Neuronal stem cell (in vitro differentiated cells): Measurements from ENCODE around the gene HEPACAM2.

Experiments used
- DNase-seq: peaks from one replicate; pipeline ENCODE4 v3.0.0-alpha.2; 2013; ENCODE audit warnings: low spot score
- H2AFZ ChIP-seq: one replicate; pipeline ENCODE4 v1.6.1; 2013; ENCODE audit warnings: mild to moderate bottlenecking, low read length, inconsistent platforms
- H2AK5ac ChIP-seq: 2 replicates; pipeline ENCODE4 v1.6.1; 2013; ENCODE audit warnings: low read depth, mild to moderate bottlenecking, inconsistent platforms, low read length, moderate library complexity, mixed read lengths
- H2BK120ac ChIP-seq: 2 replicates; pipeline ENCODE4 v1.6.1; 2013; ENCODE audit warnings: low read depth, mild to moderate bottlenecking, inconsistent platforms, low read length, moderate library complexity, mixed read lengths
- H2BK12ac ChIP-seq: one replicate; pipeline ENCODE4 v1.6.1; 2013; ENCODE audit warnings: low read length, inconsistent platforms
- H2BK15ac ChIP-seq: 2 replicates; pipeline ENCODE4 v1.6.1; 2013; ENCODE audit warnings: mild to moderate bottlenecking, low read length, inconsistent platforms, mixed read lengths
- H2BK5ac ChIP-seq: one replicate; pipeline ENCODE4 v1.6.1; 2013; ENCODE audit warnings: inconsistent platforms, mild to moderate bottlenecking, low read length, moderate library complexity
- H3K14ac ChIP-seq: one replicate; pipeline ENCODE4 v1.6.1; 2013; ENCODE audit warnings: low read length, inconsistent platforms
- H3K18ac ChIP-seq: 2 replicates; pipeline ENCODE4 v1.6.1; 2013; ENCODE audit warnings: low read length, inconsistent platforms
- H3K23ac ChIP-seq: 2 replicates; pipeline ENCODE4 v1.6.1; 2013; ENCODE audit warnings: low read depth, mild to moderate bottlenecking, mixed read lengths, low read length, inconsistent platforms; ENCODE audit not compliant: poor library complexity
- H3K27ac ChIP-seq: replicated peaks from 3 replicates; pipeline ENCODE4 v1.5.1; 2013; ENCODE audit warnings: low read length, inconsistent platforms
- H3K27me3 ChIP-seq, 3 experiments: 2 replicates each; pipeline ENCODE4 v1.6.1; 2013; ENCODE audit warnings: low read length in 3 of 3, mild to moderate bottlenecking in 2 of 3, inconsistent platforms in 1 of 3, low read depth in 1 of 3, mixed read lengths in 1 of 3, moderate library complexity in 1 of 3; ENCODE audit not compliant: control insufficient read depth in 3 of 3, insufficient read depth in 3 of 3
- H3K36me3 ChIP-seq, 2 donors: replicated peaks in 1 of 2; 2 replicates each; pipeline ENCODE4 v1.6.1; 2013; ENCODE audit warnings: low read length in 2 of 2; ENCODE audit not compliant: control insufficient read depth in 2 of 2, insufficient read depth in 2 of 2
- H3K4ac ChIP-seq: 2 replicates; pipeline ENCODE4 v1.6.1; 2013; ENCODE audit warnings: inconsistent platforms, mild to moderate bottlenecking, low read length, moderate library complexity
- H3K4me1 ChIP-seq, 2 donors: 1 replicate in 1 of 2; 2 replicates in 1 of 2; pipeline ENCODE4 v1.6.1; 2013; ENCODE audit warnings: low read length in 2 of 2, low read depth in 1 of 2; ENCODE audit not compliant: control insufficient read depth in 2 of 2, insufficient read depth in 1 of 2
- H3K4me2 ChIP-seq: one replicate; pipeline ENCODE4 v1.6.1; 2013; ENCODE audit warnings: mild to moderate bottlenecking, low read length, inconsistent platforms; ENCODE audit not compliant: insufficient read depth, poor library complexity, severe bottlenecking
- H3K4me3 ChIP-seq, 2 donors: 2 replicates each; pipeline ENCODE4 v1.5.1; 2013; ENCODE audit warnings: low read length in 2 of 2, mild to moderate bottlenecking in 2 of 2, inconsistent platforms in 1 of 2, moderate library complexity in 1 of 2
- H3K79me1 ChIP-seq: one replicate; pipeline ENCODE4 v1.6.1; 2013; ENCODE audit warnings: low read depth, mild to moderate bottlenecking, inconsistent platforms, low read length, moderate library complexity
- H3K9ac ChIP-seq: one replicate; pipeline ENCODE4 v1.6.1; 2013; ENCODE audit warnings: mild to moderate bottlenecking, low read depth, low read length, inconsistent platforms; ENCODE audit not compliant: poor library complexity
- H3K9me3 ChIP-seq, 2 donors: replicated peaks in 1 of 2; 2 replicates each; pipeline versions ENCODE3 to v1.6.1; 2013; ENCODE audit warnings: low read length in 2 of 2, mild to moderate bottlenecking in 2 of 2, inconsistent platforms in 1 of 2, low read depth in 1 of 2, mixed read lengths in 1 of 2, moderate library complexity in 1 of 2; ENCODE audit not compliant: control insufficient read depth in 2 of 2, insufficient read depth in 1 of 2
- H4K8ac ChIP-seq: one replicate; pipeline ENCODE4 v1.6.1; 2013; ENCODE audit warnings: low read depth, mild to moderate bottlenecking, inconsistent platforms, low read length, moderate library complexity
- H4K91ac ChIP-seq: one replicate; pipeline ENCODE4 v1.6.1; 2013; ENCODE audit warnings: low read length, low read depth, mild to moderate bottlenecking, inconsistent platforms; ENCODE audit not compliant: poor library complexity
- WGBS, 2 donors: extraction: QIAGEN DNeasy Blood & Tissue Kit; methylation state at CpG; one replicate each; pipeline ENCODE4 v1.1.7; 2013; ENCODE audit warnings: missing lambda C conversion rate in 2 of 2, mixed read lengths in 1 of 2; ENCODE audit not compliant: insufficient read length in 2 of 2, insufficient replicate concordance in 1 of 2; ENCODE audit errors: extremely low coverage in 2 of 2; 5-methylcytosine and 5-hydroxymethylcytosine counted together

Gene HEPACAM2

DNA sequence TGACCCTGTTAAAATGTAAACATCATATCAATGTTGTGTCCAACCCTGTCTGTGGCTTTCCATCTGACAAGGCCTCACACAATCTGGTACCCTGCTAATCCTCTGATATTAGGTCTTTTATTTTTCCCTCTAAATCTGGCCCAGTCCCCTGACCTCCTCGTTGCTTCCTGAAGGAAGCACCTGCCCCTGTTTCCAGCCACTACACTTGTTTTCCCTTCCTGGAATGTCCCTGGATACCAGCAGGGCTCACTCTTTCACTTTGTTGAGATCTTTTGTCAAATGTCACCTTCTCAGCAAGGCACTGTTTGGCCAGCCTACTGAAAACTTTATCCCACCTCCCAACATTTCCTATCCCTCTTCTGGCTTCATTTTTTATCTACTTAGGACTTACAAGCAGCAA, 80.2 kb downstream of the HEPACAM2 start:
- no CpG with 5 or more reads among the region's 1 CpG for WGBS, 2 donors
- Histone ChIP-seq H3K23ac (no peak overlapping the region), H2BK15ac (no peak overlapping the region), H3K9me3 (no peaks in the 10 kb centered on the region), H2BK5ac (no peak overlapping the region), H3K14ac (no peak overlapping the region), H2BK120ac (no peak overlapping the region), H3K9ac (no peak overlapping the region), H2BK12ac (no peak overlapping the region), H3K79me1 (no peaks in the 10 kb centered on the region), H3K27me3 (peaks cover 0 to 3% (median 0%) of the 10 kb centered on the region in 3 experiments), H4K91ac (no peak overlapping the region), H3K4me2 (no peak overlapping the region), H3K4me1 (peaks cover 0 to 6% of the 10 kb centered on the region in 2 donors), H2AK5ac (no peak overlapping the region), H4K8ac (no peak overlapping the region), H3K4me3 (no peak overlapping the region), H3K4ac (no peak overlapping the region), H3K27ac (no peak overlapping the region), H3K18ac (no peak overlapping the region), H2AFZ (no peak overlapping the region), H3K36me3 (no peaks in the 10 kb centered on the region)
- DNase-seq: no peak

DNA sequence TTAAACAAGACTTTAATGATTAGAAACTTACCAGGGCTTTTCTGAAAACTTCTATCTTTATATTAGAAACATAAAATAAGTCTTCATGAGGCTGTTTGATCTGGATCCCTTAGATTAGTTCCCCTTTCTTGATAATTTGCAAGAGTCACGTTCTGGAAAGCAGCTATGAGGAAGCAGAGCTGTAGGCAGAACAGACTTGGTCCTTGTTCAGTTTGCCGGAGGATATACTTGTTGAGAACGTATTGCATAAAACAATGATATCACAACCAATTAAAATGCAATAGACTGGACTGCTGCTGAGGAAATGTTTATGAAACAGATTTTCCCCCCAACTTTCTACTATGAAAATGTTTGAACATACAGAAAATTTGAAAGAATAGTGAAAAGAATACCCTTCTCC, 80.9 kb downstream of the HEPACAM2 start:
- Histone ChIP-seq H2BK12ac (no peak overlapping the region), H3K79me1 (no peaks in the 10 kb centered on the region), H3K4ac (no peak overlapping the region), H4K8ac (no peak overlapping the region), H2BK5ac (no peak overlapping the region), H3K4me1 (peaks cover 0 to 6% of the 10 kb centered on the region in 2 donors), H3K4me2 (no peak overlapping the region), H3K4me3 (no peak overlapping the region), H2AFZ (no peak overlapping the region), H3K36me3 (no peaks in the 10 kb centered on the region), H3K18ac (no peak overlapping the region), H3K9me3 (no peaks in the 10 kb centered on the region), H3K23ac (no peak overlapping the region), H4K91ac (no peak overlapping the region), H2BK15ac (no peak overlapping the region), H2AK5ac (no peak overlapping the region), H3K9ac (no peak overlapping the region), H2BK120ac (no peak overlapping the region), H3K27ac (no peak overlapping the region), H3K14ac (no peak overlapping the region), H3K27me3 (peaks cover 0 to 3% (median 0%) of the 10 kb centered on the region in 3 experiments)
- no CpG with 5 or more reads among the region's 3 CpGs for WGBS, 2 donors
- no peak for DNase-seq

- H2BK12ac ChIP-seq: no peak overlapping the region
Measured at GRCh38 chr7:93142127-93142526, 84.1 kb downstream of the HEPACAM2 start.

GRCh38 chr7:93140582-93141191, 85.6 kb downstream of the HEPACAM2 start:
- no peak overlapping the region for H3K4ac ChIP-seq
- DNase-seq: no peak
- no peak overlapping the region for H2BK5ac ChIP-seq
- WGBS, 2 donors: 100% methylated on average over 1 of the region's 3 CpGs; no CpG with 5 or more reads in 1 of the 2 donors
- H3K23ac ChIP-seq: no peak overlapping the region
- no peak overlapping the region for H3K4me2 ChIP-seq
- H3K14ac ChIP-seq: no peak overlapping the region
- H2BK12ac ChIP-seq: no peak overlapping the region
- no peak overlapping the region for H2BK15ac ChIP-seq
- H3K9me3 ChIP-seq: no peaks in the 10 kb centered on the region
- H2AK5ac ChIP-seq: no peak overlapping the region
- no peak overlapping the region for H3K9ac ChIP-seq
- no peak overlapping the region for H3K27ac ChIP-seq
- H3K18ac ChIP-seq: no peak overlapping the region
- no peak overlapping the region for H2AFZ ChIP-seq
- no peak overlapping the region for H4K8ac ChIP-seq
- peaks cover 0 to 2% (median 0%) of the 10 kb centered on the region in 3 experiments for H3K27me3 ChIP-seq
- no peaks in the 10 kb centered on the region for H3K4me1 ChIP-seq
- no peak overlapping the region for H2BK120ac ChIP-seq
- no peaks in the 10 kb centered on the region for H3K36me3 ChIP-seq
- H3K4me3 ChIP-seq: no peak overlapping the region
- no peak overlapping the region for H4K91ac ChIP-seq
- no peaks in the 10 kb centered on the region for H3K79me1 ChIP-seq

More at GRCh38 chr7:93142127-93142526, 84.1 kb downstream of the HEPACAM2 start:
- H3K9me3 ChIP-seq: no peaks in the 10 kb centered on the region
- H2BK120ac ChIP-seq: no peak overlapping the region
- H3K9ac ChIP-seq: no peak overlapping the region
- H3K36me3 ChIP-seq: no peaks in the 10 kb centered on the region
- H3K14ac ChIP-seq: no peak overlapping the region
- no peak overlapping the region for H3K4ac ChIP-seq
- H4K91ac ChIP-seq: no peak overlapping the region
- H3K4me2 ChIP-seq: no peak overlapping the region
- no CpG with 5 or more reads among the region's 1 CpG for WGBS, 2 donors
- DNase-seq: no peak
- peaks cover 0 to 3% (median 0%) of the 10 kb centered on the region in 3 experiments for H3K27me3 ChIP-seq
- H2BK15ac ChIP-seq: no peak overlapping the region
- H3K79me1 ChIP-seq: no peaks in the 10 kb centered on the region
- no peak overlapping the region for H3K4me3 ChIP-seq
- H3K23ac ChIP-seq: no peak overlapping the region
- H2AK5ac ChIP-seq: no peak overlapping the region
- no peak overlapping the region for H3K27ac ChIP-seq
- no peak overlapping the region for H2AFZ ChIP-seq
- H3K18ac ChIP-seq: no peak overlapping the region
- H4K8ac ChIP-seq: no peak overlapping the region
- no peak overlapping the region for H2BK5ac ChIP-seq
- peaks cover 0 to 2% of the 10 kb centered on the region in 2 donors for H3K4me1 ChIP-seq
